Panc1 (cell line): ENCODE results near the gene PILRA. TPM values are rescaled to one million over a fixed set of nuclear protein-coding genes. Genes with fewer than 3 reads are reported as not detected.

Source experiments
- ATAC-seq: fragments of 200-7000 bp; cut with Tn5 transposase; 2 replicates; pipeline ENCODE4 v1.9.1; 2020; ENCODE audit warnings: mild to moderate bottlenecking, moderate library complexity
- BruUV-seq: library from RNA; stranded (reverse); fragments of 400-500 nt; replicated peaks from 2 replicates; lab custom pipeline; 2021; lab: Mats Ljungman, UMichigan
- CTCF ChIA-PET: fragments of 300-600 bp; sonication (Branson Sonifier 250); formaldehyde crosslinking; loops from one replicate; lab custom pipeline; 2022; ENCODE audit warnings: antibody characterized with exemption; lab: Charles Lee
- POLR2A ChIA-PET: fragments of 300-600 bp; sonication (Branson Sonifier 250); formaldehyde crosslinking; loops from one replicate; lab custom pipeline; 2022; ENCODE audit warnings: antibody characterized with exemption; lab: Charles Lee
- DNase-seq: peaks from one replicate; pipeline ENCODE4 v3.0.0-alpha.2; 2010; ENCODE audit warnings: low read depth, low spot score
- H3K27ac ChIP-seq: 2 replicates; pipeline ENCODE4 v1.5.1; 2011; ENCODE audit warnings: mild to moderate bottlenecking, low read length, inconsistent platforms
- H3K27me3 ChIP-seq: fragments of 200-500 bp; sonication (Bioruptor generic); 2 replicates; pipeline ENCODE4 v1.6.0; 2014; ENCODE audit warnings: low read length, inconsistent platforms; ENCODE audit not compliant: control insufficient read depth, insufficient read depth
- H3K36me3 ChIP-seq: fragments of 200-500 bp; sonication (Bioruptor generic); 2 replicates; pipeline ENCODE4 v1.5.1; 2014; ENCODE audit warnings: inconsistent platforms, mild to moderate bottlenecking, low read length, moderate library complexity; ENCODE audit not compliant: control insufficient read depth, insufficient read depth
- H3K4me1 ChIP-seq: 2 replicates; pipeline ENCODE4 v1.5.1; 2011; ENCODE audit warnings: inconsistent platforms, mild to moderate bottlenecking, low read length, moderate library complexity; ENCODE audit not compliant: control insufficient read depth, insufficient read depth
- H3K4me3 ChIP-seq, 2 experiments: 2 replicates each; pipeline ENCODE4 v1.5.1; 2011 to 2012; ENCODE audit warnings: low read depth in 2 of 2, low read length in 2 of 2, mild to moderate bottlenecking in 2 of 2, inconsistent platforms in 1 of 2, moderate library complexity in 1 of 2
- H3K9me3 ChIP-seq: fragments of 200-500 bp; sonication (Bioruptor generic); 2 replicates; pipeline ENCODE4 v1.5.1; 2014; ENCODE audit warnings: low read depth, mild to moderate bottlenecking, inconsistent platforms, low read length, moderate library complexity; ENCODE audit not compliant: control insufficient read depth, insufficient read depth
- CTCF ChIP-seq: fragments of 450-650 bp; IDR thresholded peaks from 2 replicates; pipeline ENCODE4 v1.5.1; 2017; ENCODE audit warnings: mild to moderate bottlenecking
- POLR2AphosphoS5 ChIP-seq: IDR thresholded peaks from 2 replicates; pipeline ENCODE4 v1.6.1; 2012; ENCODE audit warnings: mild to moderate bottlenecking, low read depth, low read length, moderate library complexity
- REST ChIP-seq, 2 experiments: IDR thresholded peaks; 2 replicates each; pipeline ENCODE4 v1.6.1; 2011 to 2012; ENCODE audit warnings: low read depth in 2 of 2, control low read depth in 1 of 2, low read length in 1 of 2, mild to moderate bottlenecking in 1 of 2, moderate library complexity in 1 of 2; ENCODE audit not compliant: insufficient read depth in 1 of 2
- SIN3A ChIP-seq: IDR thresholded peaks from 2 replicates; pipeline ENCODE4 v1.6.1; 2012; ENCODE audit warnings: low read depth, mild to moderate bottlenecking, low read length, moderate library complexity, borderline replicate concordance; ENCODE audit not compliant: insufficient read depth
- TCF7L2 ChIP-seq: IDR thresholded peaks from 2 replicates; pipeline ENCODE4 v1.6.1; 2011; ENCODE audit warnings: mild to moderate bottlenecking, low read depth, low read length, inconsistent platforms
- in situ Hi-C: cut with HindIII; loops from 2 replicates; pipeline ENCODE4 v1.10.0; 2016; ENCODE audit warnings: low sequenced_read_pairs, low pct_unique_long_range_greater_than_20kb
- intact Hi-C: fragments of 100-400 bp; cut with micrococcal nuclease; formaldehyde crosslinking; loops from one replicate; pipeline ENCODE4 v1.10.0; 2022; ENCODE audit not compliant: unreplicated experiment
- total RNA-seq: library from RNA; stranded (reverse); gene quantifications from one replicate; pipeline ENCODE4 v1.2.1, GENCODE V29; 2021; ENCODE audit not compliant: unreplicated experiment

The PILRA gene
- total RNA-seq, 1 experiment from 2014 or later: 4.8 TPM

- ChIA-PET POLR2A (interaction anchor here (1.0 kb wide), 1 partner anchor 9 kb away, joined by 6 read pairs; the partner anchor contains the start of gene PPP1R35), CTCF (no interaction called here)
- in situ Hi-C loops: no loop called here
- peak overlapping the region; percentile 98 for H3K27ac ChIP-seq
- intact Hi-C loops: no loop called here
- H3K4me3 ChIP-seq: peak overlapping the region; percentile 66 to 92
- no peaks in the 10 kb centered on the region; the same call in 1 of the 2 replicates for H3K36me3 ChIP-seq
- H3K9me3 ChIP-seq: no peaks in the 10 kb centered on the region
- no peak for TF ChIP-seq CTCF
- no peak for TF ChIP-seq REST (IDR thresholded peaks at IDR 0.05; ENCODE audit: insufficient read depth in 1 of 2, low read depth in 2 of 2, low read length in 1 of 2)
- no peak for TF ChIP-seq POLR2AphosphoS5
- TF ChIP-seq TCF7L2: no peak
- no peak for TF ChIP-seq SIN3A
- DNase-seq (no peak), ATAC-seq (no peak)
- no peaks in the 10 kb centered on the region for H3K27me3 ChIP-seq
- BruUV-seq: no TSS peak
- peaks cover 25% of the 10 kb centered on the region for H3K4me1 ChIP-seq
Observed at GRCh38 chr7:100427762-100428198, 54.5 kb downstream of the PILRA start.

GRCh38 chr7:100428199-100428966 is 55.1 kb downstream of the PILRA start, which contains the start of gene ZCWPW1:
Gene ZCWPW1, minus strand, starts transcription at chr7:100428703. Its CDS starts 8,054 bp downstream, at chr7:100420649.
- H3K4me1 ChIP-seq: peaks cover 31% of the 10 kb centered on the region
- TSS peak; percentile 97 for BruUV-seq
- H3K27me3 ChIP-seq: no peaks in the 10 kb centered on the region
- TF ChIP-seq SIN3A (peak; percentile 80; the same call in 1 of the 2 replicates), POLR2AphosphoS5 (peak; percentile 97), CTCF (no peak), REST (IDR thresholded peaks at IDR 0.05; ENCODE audit: insufficient read depth in 1 of 2, low read depth in 2 of 2, low read length in 1 of 2) (no peak)
- intact Hi-C loops (no loop called here), in situ Hi-C loops (no loop called here)
- ChIA-PET CTCF (interaction anchor here (0.7 kb wide), 1 partner anchor 131 kb away, joined by 4 read pairs; no protein-coding TSS in a partner anchor), POLR2A (interaction anchor here (0.5 to 1.0 kb wide), 8 partner anchors 8 to 489 kb away, joined by 3 to 12 read pairs (median 4); partner anchors contain the start of gene PPP1R35)
- DNase-seq (peak; percentile 95), ATAC-seq (peak; percentile 78)
- H3K9me3 ChIP-seq: no peaks in the 10 kb centered on the region
- H3K4me3 ChIP-seq: peak within 1 kb of the TSS; percentile 66 to 92
- H3K27ac ChIP-seq: peak within 1 kb of the TSS; percentile 98
- no peaks in the 10 kb centered on the region; the same call in 1 of the 2 replicates for H3K36me3 ChIP-seq
